ENCODE results near the gene MAP3K21.

Gene MAP3K21

DNA sequence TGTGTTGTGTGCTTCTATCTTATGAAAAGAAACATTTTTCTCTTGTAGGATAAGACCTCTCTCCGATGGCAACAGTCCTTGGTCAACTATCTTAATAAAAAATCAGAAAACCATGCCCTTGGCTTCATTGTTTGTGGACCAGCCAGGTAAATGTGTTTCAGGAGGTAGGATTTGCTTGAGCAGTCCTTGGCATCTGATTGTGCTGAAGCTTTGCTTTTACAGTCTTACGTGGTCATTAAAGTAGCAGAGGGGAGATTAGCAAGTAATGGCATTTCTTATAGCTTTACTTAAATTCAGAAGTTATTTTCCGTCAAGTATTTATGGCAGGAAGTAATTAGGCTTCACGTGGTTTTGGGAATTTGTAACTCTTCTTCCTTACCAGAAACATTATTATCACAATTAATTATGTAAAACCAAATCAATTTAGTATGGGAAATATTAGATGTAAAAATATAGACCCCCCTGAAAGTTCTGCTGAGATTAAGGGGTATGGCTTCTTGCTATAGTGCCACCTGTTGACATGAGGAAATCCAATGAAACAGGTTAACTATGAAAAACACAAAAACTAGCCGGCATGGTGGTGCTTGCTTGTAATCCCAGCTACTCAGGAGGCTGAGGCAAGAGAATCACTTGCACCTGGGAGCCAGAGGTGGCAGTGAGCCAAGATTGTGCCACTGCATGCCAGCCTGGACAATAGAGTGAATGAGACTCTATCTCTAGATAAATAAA lies 49.0 kb downstream of the MAP3K21 start:
- TF ChIP-seq GATA2 (IDR thresholded peaks at IDR 0.05; ENCODE audit: low read depth, low read length) (no peak), GATA3 (IDR thresholded peaks at IDR 0.05; ENCODE audit: low read depth, low read length) (no peak)

DNA sequence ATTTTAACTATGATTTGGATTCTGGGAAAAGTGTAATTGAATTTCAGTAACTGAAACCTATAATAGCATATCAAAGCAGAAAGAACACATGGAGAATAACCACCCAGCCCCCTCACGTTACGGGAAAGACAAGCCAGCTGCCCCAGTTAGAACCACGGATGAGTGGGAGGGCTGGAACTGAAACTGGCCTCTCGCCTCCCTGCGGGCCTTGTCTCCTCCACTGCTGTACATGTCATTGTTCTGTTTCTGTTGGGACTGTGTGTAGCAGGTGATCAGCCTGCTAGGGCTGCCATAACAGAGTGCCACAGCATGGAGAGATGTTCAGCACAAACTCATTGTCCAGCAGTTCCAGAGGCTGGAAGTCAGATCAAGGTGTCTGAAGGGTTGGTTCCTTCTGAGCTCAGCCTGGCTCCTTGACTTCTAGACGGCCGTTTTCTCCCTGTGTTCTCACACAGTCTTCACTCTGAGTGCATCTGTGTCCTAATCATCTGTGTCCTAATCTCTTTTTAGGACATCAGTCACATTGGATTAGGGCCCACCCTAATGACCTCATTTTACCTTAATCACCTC lies 52.4 kb downstream of the MAP3K21 start:
- TF ChIP-seq GATA2 (IDR thresholded peaks at IDR 0.05; ENCODE audit: low read depth, low read length) (no peak), GATA3 (IDR thresholded peaks at IDR 0.05; ENCODE audit: low read depth, low read length) (no peak)

- TF ChIP-seq GATA3 (IDR thresholded peaks at IDR 0.05; ENCODE audit: low read depth, low read length) (no peak), GATA2 (IDR thresholded peaks at IDR 0.05; ENCODE audit: low read depth, low read length) (no peak)
Measured at GRCh38 chr1:233381806-233382205, 54.3 kb downstream of the MAP3K21 start.

DNA sequence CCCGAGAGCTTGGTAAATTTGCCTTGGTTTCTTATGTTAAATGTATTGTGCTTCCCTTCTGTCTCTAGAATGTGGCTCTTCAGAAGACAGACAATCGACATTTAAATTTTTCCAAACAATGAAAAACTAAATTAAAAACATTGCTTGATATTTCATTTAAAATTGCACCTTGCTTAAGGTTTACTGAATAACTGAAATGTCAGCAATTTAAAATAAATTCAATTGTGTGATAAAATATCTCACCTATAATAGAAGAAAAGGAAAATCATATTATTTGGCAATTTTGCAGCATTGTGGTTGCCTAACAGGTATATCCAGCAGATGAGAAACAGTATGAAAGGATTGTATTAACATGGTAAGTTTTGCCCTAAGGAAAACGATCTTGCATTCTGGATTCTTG lies 56.5 kb downstream of the MAP3K21 start:
- TF ChIP-seq GATA2 (IDR thresholded peaks at IDR 0.05; ENCODE audit: low read depth, low read length) = no peak
- TF ChIP-seq GATA3 (IDR thresholded peaks at IDR 0.05; ENCODE audit: low read depth, low read length) = no peak

DNA sequence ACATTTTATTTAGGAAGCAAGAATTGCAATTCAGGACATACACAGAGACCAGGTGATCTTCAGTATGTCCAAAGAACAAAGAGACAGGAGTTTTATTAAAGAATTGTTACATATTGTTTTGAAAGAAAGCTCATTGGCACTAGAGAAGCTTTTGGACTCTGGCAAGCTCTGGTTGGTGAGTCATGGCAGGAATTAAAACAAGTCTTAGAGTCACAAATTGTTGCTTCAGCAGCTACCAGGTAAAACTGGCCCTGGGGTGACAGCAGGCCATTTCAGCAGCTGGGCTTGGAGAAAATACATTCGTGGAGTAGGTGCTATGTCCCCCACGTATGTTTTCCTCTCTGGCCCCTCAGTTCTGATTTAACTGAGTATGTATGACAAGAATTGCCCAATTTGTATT lies 58.8 kb downstream of the MAP3K21 start:
- no peak for TF ChIP-seq GATA3 (IDR thresholded peaks at IDR 0.05; ENCODE audit: low read depth, low read length)
- TF ChIP-seq GATA2 (IDR thresholded peaks at IDR 0.05; ENCODE audit: low read depth, low read length) = no peak

GRCh38 chr1:233387585-233387984 lies 60.1 kb downstream of the MAP3K21 start:
- TF ChIP-seq GATA3 (IDR thresholded peaks at IDR 0.05; ENCODE audit: low read depth, low read length) (no peak), GATA2 (IDR thresholded peaks at IDR 0.05; ENCODE audit: low read depth, low read length) (no peak)

DNA sequence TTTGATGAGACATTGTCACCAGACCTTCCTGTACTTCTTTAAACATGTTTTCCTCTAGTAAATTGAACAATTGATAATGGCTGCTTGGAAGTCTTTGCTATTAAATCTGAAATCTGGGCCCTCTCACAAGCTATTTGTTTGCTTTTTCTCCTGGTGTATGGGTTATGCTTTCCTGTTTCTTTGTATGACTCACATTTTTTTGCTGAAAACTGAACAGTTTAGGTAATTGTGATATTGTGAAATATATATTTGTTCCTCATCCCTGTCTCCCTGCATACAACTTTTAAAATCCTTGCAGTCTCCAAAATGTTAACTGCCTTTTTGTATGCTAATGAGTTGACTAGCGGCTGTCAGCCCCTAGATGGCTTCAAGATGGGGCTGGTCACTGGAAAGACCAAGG lies 61.6 kb downstream of the MAP3K21 start:
- TF ChIP-seq GATA3 (IDR thresholded peaks at IDR 0.05; ENCODE audit: low read depth, low read length) (no peak), GATA2 (IDR thresholded peaks at IDR 0.05; ENCODE audit: low read depth, low read length) (no peak)

DNA sequence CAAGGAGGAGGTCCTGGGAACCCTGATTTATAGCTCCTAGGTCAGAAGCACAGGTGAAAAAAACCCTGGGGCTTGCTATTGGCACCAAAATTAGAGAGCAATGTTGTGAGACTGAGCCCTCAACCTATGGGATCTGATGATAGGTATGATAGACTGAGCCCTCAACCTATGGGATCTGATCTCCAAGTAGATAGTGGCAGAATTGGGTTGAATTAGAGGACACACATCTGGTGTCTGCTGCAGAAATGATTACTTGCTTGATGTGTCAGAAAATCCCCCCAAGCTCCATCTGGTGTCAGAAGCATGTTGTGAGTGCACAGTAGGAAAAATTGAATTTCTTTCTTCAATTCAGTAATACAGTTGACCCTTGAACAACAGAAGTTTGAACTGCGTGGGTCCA lies 62.4 kb downstream of the MAP3K21 start:
- TF ChIP-seq GATA3 (IDR thresholded peaks at IDR 0.05; ENCODE audit: low read depth, low read length) = peak; percentile 79
- TF ChIP-seq GATA2 (IDR thresholded peaks at IDR 0.05; ENCODE audit: low read depth, low read length) = peak; percentile 84

DNA sequence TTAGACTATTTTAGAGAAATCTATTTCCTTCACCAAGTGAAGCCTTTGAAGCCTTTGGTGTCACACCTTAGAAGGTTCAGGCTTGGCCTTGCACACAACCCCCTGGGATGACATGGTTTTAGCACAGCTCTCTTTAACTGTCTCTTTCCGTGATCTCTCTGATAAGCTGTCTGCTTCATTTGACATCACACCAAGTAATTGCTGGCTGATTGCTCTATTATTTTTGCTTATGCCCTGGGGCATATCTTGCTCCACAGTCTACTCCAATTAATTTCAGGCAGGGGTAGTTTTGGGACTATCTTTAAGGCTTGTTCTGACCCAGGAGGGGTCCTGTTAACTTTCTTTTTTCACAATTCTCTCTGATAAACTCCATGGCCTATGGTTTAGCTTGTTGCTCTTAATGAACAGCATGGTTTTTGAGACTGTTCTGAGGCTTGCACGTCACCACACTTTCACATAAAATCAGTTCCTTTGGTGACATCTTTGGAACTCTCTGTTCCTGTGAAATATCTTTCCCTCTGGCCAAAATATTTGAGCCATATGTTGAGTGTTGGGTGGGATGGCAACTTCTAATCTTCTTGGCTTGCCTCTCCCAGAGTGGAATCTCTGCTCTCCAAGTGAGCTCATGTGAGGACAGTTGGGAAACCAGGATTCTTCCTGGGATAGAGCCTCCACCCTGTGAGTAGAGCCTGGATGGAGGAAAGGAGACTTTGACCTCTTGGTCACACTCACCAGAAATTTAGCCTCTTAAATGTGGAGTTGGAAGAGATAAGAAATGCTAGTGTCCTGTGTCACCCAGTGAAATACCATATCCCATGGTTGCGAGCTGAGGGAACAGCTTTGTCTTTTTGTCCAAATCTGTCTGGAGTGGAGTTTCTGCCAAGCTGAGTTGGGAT lies 63.6 kb downstream of the MAP3K21 start:
- TF ChIP-seq GATA2 (IDR thresholded peaks at IDR 0.05; ENCODE audit: low read depth, low read length) = peak; percentile 44; the same call in 1 of the 2 replicates
- peak; percentile 34; the same call in 1 of the 2 replicates for TF ChIP-seq GATA3 (IDR thresholded peaks at IDR 0.05; ENCODE audit: low read depth, low read length)

GRCh38 chr1:233393084-233393840 lies 65.7 kb downstream of the MAP3K21 start:
- TF ChIP-seq GATA2 (IDR thresholded peaks at IDR 0.05; ENCODE audit: low read depth, low read length) (no peak), GATA3 (IDR thresholded peaks at IDR 0.05; ENCODE audit: low read depth, low read length) (no peak)

DNA sequence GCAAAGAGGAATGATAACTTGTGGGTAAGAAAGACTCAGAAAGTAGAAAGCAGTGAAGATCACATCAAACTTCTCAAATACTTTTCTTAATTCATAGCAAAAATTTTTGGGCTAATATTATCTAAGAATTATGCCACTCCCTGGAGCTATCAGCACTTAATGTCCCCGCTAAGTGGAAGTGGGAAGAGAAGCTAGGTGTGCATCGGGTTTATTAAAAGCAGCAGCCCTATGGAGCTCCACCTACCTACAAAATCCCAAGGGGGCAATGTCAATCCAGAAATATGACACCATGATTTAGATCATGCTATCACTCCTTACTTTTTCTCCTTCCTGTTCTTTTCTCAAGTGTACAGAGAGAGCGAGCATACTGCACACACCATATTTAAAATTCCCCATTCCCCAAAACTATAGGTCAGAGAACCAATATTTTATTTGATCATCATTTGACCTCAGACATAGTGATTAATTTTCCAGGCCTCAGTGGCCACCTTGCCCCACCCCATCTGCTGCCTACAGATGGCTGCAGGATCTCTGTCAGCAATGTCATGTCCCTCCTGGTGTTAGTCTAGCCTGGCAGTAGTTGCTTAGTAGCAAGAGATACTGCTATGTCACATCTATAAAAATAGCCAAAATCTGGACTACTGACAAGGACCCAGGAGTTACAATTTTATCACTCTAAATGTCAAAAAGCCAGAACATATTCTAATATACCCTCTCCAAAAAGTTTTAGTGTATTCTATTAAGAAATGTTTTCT lies 66.6 kb downstream of the MAP3K21 start:
- TF ChIP-seq GATA2 (IDR thresholded peaks at IDR 0.05; ENCODE audit: low read depth, low read length) = no peak
- no peak for TF ChIP-seq GATA3 (IDR thresholded peaks at IDR 0.05; ENCODE audit: low read depth, low read length)

DNA sequence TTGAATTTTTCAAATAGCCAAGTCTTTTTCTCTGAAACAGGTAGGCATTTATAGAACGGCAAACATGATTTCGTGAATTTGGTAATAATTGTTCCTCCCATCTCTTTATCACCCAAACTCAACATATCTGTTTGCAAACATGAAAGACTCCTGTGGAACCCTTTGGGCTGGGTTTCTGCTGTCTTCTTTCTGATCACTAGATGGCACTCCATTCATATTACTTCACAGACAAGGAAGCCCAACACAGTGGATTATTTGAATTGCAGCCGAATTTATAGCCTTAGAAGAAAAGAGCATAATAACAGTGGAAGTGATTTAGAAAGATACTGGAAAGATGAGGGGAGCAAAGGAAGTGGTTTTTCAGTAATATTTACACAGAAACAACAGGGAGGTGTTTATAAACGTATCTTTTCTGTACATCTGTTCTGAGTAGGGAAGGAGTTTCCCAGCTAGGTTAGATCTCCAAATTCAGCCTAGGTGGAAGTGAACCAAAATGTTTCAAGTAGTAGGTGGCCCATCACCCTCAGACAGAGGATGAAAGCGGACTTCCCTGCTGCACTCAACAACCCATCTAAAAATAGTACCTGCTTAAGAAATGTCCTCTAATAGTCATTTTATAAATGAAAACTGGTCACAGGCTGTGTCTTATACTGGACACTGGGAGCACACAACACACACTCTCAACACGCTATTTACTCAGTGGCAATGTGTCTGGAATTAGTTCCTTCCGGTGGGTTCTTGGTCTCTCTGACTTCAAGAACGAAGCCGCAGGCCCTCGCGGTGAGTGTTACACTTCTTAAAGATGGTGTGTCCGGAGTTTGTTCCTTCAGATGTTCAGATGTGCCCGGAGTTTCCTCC lies 67.6 kb downstream of the MAP3K21 start:
- TF ChIP-seq GATA2 (IDR thresholded peaks at IDR 0.05; ENCODE audit: low read depth, low read length) (no peak), GATA3 (IDR thresholded peaks at IDR 0.05; ENCODE audit: low read depth, low read length) (no peak)
